Measurements from ENCODE around the gene SUN5.
"Not testable (repeated sequence)": the region's sequence is repeated elsewhere in the genome, so short reads cannot be mapped to it uniquely, and the experiment has no call there.

The SUN5 gene

DNA sequence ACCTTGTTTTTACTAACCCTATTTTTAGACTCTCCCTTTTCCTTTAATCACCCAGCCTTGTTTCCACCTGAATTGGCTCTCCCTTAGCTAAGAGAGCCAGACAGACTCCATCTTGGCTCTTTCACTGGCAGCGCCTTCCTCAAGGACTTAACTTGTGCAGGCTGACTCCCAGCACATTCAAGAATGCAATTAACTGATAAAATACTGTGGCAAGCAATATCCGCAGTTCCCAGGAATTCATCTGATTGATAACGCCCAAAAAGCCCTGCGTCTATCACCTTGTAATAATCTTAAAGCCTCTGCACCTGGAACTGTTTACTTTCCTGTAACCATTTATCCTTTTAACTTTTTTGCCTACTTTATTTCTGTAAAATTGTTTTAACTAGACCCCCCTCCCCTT is 29.1 kb downstream of the SUN5 start:
- not testable (repeated sequence) for DNase-seq

DNA sequence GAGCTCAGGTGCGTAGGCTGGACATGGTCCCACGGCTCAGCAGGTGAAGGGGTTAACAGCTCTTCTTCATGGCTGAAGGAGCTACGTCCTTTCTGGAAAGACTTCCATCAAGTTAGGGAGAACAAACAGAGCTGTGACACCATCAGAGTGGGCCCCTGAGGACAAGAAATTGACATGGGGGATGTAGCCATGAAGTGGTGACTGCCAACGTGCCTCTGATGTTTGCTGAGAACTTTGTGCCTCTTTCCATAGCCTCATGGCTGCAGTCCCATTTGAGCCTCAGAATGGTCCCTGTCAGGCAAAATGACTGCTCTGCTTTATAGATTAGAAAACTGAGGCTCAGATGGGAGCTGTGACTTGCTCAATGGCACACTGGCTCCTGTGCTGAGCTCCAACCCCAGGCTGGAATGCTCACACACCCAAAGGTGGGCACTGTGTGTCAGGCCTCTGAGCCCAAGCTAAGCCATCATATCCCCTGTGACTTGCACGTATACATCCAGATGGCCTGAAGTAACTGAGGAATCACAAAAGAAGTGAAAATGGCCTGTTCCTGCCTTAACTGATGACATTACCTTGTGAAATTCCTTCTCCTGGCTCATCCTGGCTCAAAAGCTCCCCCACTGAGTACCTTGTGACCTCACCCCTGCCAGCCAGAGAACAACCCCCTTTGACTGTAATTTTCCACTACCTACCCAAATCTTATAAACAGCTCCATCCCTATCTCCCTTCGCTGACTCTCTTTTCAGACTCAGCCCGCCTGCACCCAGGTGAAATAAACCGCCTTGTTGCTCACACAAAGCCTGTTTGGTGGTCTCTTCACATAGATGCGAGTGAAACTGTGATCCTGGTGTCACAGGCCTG is 29.8 kb downstream of the SUN5 start:
- DNase-seq, result not testable (repeated sequence)

DNA sequence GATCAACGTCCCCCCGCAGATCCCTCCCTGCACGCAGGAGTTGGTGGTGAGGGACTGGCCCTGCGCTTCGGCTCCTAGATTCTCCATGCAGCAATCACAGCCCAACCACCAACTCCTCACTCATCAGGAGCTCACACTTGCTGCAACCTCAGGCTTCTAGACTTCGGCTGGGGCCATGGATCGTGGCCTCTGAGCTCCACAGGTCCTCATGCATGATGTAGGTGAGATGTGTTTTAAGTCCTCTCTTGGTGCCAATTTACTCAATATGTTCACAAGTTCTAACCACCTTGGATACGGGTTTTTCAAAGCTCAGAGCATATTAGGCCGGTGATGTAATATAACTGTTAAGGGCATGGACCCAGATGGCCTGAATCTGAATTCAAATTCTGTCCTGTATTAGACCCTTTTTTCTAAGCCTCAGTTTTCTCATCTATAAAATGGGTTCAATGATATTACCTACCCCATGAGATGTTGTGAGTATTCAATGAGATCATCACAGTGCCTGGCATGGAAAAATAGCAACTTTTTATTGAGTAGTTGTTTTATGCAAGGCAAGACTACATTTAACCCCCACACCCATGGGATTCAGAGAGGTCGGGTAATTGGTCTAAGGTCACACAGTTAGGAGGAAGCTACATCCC is 31.0 kb downstream of the SUN5 start:
- DNase-seq, result no peak

DNA sequence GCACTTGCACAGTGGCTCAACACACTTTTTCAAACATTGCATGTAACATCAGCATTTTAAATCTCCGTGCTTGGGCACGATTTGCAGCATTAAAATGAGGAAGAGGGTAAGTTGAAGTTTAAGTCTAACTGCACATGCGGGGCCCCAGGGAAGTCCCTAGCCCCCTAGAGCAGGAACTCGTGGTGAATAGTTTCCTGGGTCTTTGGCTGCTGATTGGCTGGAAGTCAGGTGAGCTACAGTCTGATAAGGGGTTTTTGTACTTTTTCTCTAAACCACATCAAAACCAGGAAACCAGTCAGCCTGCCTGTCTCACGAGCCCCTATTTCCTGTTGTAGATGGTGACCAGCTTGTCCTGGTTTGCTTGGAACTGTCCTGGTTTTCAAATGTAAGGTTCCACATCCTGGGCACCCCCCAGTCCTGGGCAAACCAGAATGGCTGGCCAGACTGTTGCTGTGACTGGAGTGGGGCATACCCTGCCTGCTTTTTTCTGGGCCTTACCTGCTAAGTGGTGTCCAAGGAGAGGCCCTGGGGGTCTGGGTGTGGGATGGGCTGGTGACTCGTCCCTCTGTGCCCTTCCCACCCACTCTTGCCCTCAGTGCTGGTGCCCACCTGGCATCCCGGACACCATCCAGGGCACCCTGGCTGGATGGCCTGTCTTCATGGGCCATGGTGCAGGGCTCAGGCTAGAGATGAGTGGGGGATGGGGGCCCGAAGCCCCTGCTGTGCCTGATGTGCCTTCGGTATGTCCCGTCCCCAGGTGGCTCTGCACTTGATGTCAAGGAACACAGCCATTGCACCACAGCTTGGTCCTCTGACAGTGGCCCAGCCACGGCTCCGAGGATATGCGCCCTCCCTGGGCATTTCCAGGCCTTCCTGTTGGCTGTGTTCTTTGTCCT is 31.8 kb downstream of the SUN5 start:
- DNase-seq, result peak; percentile 79

DNA sequence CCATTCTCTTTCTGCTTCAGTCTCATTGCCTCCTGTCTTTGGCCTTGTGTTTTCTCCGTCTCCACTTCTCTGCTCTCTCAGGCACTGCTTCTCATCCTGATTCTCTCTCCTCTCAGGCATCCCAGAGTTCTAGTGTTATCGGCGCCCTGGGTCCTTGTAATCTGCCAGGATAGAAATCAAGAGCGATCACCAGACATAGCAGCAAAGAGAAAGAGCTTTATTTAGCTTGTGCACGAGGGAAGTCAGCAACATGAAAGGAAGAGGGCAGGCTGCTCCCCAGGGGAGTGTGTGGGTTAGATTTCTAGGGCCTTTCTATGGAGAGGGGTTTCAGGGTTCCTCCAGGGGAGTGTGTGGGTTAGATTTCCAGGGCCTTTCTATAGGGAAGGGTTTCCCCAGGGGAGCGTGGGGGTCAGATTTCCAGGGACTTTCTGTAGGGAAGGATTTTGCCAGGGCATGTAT is 32.5 kb downstream of the SUN5 start:
- no peak for DNase-seq

DNA sequence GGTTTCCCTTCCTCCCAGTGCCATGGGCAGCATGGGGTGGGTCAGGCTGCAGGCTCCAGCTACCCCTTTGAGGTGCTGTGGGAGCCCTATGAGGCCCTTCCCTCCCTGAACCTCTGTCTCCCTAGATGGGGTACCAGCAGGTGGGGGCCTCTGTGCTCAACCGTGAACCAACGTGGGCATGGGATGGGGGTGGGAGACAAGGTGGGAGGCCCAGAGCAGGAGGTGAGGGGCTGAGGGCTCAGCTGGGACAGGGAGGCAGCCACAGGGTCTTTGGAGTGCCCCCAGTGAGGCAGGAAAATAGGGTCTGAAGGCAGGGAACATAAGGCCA is 33.3 kb downstream of the SUN5 start:
- DNase-seq, result no peak

DNA sequence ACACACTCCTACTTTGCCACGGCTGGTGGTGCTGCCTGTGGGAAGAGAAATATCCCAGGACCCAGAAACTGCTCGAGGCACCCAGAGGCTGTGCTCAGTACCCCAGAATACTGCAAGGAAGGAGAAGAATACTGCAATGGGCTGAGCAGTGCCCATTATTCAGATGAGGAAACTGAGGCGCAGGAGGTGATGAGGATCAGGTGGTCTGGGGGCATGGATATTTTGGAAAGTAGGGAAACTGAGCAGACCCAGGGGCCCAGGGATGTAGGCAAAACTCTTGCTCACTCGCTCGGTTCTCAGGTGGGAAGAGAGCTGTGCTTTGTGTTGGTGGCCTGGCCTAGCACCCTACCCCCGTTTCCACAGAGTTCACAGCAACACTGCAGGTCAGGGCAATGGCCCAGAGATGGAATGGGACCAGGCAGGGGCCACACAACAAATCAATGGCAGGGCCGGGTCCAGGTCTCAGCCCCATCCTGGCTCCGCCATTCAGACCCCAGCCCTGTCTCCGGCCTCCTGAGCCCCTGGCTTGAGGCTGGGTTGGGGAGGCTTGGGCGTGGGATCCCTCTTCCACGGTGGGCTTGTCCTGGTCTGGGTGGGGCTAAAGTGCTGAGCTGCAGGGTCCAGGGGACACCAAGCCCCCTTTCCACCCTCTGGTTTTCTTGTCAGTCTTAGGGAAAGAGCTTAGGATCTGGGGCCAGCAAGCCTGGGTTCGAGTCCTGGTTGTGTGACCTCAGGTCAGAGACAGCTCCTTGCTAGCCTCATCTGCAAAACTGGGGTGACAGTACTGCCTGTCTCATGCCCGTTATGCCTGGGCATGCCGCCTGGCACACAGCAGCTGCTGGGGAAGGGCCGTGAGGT is 33.9 kb downstream of the SUN5 start:
- no peak for DNase-seq

DNA sequence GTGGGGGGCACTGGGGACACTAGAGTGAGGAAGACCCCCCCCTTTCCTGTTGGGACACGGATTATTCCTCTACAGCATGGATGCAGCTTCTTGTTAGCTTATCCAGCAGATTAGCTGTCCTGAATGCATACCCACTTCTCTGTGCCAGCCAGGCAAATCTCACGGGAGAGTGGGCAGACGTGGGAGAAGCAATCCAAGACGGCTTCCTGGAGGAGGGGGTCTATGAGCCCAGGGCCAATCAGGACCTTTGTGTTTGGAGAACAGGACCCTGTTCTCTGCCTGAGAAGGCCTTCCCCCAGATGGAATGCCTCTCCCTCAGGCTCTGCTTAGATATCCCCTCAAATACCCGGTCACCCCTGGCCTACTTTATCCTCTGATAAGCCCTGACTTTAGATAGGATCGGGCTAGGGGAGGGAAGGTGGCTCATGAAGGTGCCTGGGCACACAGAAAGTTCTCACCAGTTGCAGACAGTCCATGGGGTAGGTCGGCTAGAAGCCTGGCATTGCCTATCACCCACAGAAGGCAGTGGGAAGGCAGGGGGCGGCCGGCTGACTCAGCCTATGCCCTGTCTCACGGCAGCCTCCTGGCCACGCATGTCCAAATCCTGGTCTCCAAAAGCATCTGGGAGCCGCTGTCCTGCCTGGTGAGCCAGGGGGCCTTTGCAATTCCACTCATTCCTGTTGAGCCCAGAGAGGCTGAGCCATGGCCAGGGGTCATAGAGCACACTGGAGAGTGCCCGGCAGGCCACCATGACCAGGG is 34.7 kb downstream of the SUN5 start:
- no peak for DNase-seq

DNA sequence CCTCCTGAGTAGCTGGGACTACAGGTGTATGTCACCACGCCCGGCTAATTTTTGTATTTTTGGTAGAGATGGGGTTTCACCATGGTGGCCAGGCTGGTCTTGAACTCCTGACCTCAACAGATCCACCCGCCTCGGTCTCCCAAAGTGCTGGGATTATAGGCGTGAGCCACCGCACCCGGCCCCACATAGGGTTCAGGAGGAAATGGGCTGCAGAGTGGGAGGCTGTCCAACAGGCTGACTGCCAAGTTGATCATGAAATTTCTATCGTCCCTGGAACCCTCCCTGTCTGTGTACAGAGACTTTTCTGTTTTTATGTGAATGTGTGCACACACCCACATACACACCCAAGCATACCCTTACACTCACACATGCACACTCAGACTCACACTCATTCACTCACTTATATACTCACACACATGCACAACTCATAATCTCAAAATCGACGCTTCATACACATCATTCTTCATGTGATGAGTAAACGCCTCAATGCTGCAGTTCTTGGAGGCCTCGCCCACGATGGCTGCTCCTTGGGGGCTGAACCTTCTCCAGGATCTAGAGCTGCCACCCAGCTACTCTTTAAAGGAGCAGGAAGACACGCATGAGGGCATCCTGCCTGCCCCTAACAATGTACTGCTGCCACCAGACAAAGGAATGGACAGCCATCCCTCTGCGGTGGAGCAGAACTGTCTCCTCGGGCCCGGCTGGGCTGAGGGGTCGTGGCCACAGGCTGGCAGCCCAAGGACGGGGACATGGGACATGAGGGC is 35.6 kb downstream of the SUN5 start:
- no peak for DNase-seq

DNA sequence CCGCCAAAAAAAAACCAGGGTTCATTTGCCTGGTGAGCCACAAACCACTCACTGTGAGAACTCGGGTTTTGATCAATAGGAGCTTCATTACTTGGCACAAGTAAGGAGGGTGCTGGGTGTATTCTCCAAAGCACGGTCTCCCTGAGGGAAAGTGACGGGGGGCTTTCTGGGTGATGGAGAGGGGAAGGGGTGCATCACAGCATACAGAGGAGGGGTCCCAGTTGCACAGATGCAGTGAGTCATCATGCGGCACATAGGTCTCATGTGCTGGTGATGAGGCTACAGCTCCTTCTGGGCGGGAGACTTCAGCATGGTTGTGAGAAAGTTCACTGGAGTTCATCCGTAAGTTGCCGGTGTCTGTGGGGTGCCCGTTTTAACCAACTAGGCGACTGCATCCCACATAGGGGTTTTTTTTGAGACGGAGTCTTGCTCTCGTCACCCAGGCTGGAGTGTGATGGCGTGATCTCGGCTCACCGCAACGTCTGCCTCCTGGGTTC is 36.2 kb downstream of the SUN5 start:
- DNase-seq, result no peak

DNA sequence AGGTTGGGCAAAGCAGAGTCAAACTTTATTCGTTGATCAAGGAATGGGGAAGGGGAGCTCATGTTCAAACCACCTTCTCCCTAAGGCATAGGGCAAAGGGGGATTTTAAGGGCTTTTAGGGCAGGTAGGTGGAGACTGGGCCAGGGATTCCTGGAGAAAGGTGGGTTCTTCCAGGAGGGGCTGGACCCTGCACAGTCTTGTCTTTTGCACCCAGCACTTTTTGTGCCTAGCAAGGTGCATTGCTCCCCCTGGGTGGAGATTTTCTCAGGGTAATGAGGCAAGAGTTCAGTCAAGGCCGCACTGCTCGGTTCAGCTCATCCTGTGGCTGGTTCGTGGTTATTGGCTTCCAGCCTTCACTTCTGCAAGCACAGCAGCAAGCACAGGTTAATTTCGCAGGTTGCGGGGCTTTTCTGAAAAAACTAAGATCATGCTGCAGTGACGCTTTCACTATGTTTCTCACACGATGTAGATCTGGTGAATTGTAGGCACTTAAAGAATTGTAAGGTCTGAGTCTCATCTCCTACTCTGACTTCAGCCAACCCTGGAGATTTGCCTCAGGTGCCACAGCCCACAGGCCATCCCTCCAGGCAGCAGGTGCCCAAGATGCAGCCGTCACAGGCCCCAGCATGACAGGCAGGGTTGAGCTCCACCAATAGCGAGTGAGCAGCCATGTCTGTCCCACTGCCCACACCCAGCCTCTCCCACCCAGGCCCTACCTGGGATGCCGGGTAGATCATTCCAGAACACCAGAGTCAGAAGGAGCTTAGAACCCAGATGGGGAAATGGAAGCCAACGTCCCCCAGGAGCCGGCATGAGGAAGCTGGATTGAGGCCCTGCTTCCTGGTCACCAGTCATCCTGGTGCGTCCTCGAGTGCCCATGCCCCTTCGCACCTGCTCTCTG is 37.1 kb downstream of the SUN5 start:
- peak; percentile 69 for DNase-seq

DNA sequence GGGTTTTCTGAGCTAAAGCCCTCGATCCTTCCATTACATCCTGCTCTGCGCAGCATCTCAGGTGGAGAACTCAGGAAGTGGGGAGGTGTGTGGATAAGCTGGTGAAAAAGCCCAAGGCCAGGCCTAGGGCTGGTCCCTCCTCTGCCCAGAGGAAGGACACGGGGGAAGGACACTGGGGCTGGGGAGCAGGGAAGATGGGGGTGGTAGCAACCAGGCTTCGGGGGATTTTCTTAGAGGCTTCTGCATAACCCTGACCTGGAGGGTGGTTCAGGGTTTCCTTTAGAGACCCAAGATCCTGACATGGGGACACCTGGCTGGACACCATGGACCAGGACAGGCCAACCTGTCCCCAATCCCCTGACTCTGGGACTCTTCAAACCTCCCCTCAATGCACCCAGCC is 37.9 kb downstream of the SUN5 start:
- no peak for DNase-seq

DNA sequence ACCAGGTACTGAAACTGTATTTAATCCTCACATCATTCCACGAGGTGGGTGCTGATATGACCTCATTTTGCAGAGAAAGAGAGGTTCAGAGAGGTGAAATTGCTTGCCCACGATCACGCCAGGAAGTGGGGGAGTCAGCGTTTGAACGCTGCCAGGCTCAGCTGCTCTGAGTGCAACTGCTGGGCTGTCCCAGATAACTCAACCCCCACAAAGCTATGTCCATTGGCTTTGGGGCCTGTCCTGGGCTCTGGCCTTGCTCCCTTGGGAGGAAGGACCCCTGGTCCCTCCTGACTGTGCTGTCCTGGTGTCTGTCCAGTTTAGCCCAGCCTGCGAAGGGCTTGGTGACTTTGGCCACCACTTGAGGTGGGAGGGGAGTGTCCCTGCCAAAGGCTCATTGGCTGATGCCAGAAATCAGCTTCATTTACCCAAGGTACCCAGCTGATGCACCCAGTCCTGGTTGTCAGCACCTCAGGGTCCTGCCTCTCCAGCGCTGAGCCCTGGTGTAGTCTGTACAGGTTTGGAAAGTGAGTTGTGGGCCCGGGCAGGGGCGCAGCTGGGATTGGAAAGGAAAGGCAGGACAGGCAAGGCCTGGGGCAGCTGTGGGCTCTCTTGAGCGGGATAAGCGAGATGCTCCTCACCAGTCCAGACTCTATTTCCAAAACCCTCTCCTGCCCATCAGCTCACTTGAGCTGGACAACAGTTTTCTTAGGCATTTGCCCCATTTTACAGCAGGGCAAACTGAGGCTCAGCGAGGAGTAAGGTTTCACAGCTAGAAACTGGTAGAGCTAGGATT is 38.5 kb downstream of the SUN5 start:
- no peak for DNase-seq

DNA sequence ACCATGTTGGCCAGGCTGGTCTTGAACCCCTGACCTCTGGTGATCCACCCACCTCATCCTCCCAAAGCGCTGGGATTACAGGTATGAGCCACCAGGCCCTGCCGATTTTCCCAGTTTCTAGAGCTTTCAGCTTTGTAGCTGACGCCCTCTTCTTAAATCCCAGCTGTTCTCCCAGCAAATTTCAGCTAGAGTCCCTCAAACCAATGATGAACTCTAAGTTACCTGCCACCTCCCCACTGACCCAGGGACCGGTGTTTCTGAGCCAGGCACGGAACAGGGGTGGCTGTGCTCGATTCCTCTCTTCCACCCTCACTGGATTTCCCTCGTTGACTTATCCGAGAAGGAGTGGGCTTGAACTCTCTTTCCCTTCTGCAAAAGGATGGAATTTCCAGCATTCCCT is 39.1 kb downstream of the SUN5 start:
- DNase-seq, result no peak

DNA sequence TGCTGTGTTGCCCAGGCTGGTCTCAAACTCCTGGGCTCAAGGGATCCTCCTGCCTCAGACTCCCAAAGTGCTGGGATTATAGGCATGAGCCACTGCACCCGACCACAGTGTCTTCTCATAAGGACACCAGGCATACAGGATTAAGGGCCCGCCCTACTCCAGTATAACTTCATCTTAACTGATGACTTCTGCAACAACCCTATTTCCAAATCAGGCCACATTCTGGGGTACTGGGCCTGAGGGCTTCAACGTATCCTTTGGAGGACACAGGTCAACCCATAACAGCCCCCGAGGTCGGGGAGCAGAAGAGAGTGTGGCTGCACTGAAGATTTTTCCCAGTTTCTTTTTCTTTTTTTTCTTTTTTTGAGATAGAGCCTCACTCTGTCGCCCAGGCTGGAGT is 39.7 kb downstream of the SUN5 start:
- DNase-seq, result no peak

DNA sequence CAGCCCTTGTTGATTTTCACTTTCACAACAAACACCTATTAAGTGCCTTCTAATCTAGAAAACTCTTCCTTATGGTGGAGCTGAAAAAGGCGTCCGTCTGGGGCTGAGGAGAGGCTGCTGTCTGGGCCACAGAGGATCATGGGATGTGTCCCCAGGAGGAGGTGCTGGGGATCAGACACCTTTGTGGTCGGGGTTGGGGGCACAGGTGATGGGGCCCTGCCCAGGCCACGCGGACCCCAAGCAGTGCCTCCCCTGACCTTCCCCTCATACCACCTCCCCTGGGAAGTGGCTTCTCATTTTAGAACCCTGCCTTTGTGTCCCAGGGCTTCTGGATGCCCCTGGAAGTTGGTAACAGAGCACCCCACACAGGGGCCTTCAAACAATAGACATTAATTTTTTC is 41.1 kb downstream of the SUN5 start:
- no peak for DNase-seq

DNA sequence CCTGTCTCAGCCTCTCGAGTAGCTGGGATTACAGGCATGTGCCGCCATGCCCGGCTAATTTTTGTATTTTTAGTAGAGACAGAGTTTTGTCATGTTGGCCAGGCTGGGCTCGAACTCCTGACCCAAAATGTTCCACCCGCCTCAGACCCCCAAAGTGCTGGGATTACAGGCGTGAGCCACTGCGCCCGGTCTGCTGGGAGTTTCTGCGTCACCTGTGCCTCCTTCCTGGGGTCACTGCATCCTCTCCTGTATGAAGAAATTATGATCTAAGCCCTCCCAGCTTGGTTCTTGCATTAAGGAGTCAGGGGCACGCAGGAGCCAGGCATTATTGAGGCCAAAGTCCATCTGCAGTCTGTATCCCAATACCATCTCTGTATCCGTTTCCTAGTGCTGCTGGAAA is 41.6 kb downstream of the SUN5 start:
- DNase-seq, result not testable (repeated sequence)

DNA sequence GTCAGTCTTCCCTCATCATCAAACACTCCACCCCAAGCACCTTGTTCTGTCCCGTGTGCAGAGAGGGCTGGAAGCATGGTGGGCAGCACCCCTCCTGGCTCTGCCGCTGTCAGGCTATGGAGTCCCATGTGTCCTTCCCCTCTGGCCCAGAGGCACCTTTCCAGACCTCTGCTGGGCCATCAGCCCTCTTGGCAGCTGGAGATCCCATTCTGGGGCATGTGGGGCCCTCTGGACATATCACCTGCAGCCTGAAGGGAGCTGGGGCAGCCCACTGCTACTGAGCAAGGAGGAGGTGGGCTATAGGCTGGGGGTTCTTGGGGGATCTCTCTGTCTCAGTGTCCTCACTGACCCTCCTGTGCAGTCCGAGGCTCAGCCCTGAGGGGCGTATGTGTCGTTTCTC is 42.2 kb downstream of the SUN5 start:
- DNase-seq, result no peak
